T-helper 1 cell treated with Interleukin-12 subunit alpha and Interleukin-12 subunit beta and Interleukin-4 antibody, amounts not matched to agents 30 ng/mL and 1 ng/mL, for 36 hours (primary cell): ENCODE results near the gene CLPTM1L. TPM values are rescaled to one million over a fixed set of nuclear protein-coding genes. Genes with fewer than 3 reads are reported as not detected.
"Not testable (repeated sequence)": the region's sequence is repeated elsewhere in the genome, so short reads cannot be mapped to it uniquely, and the experiment has no call there.

Experiments
- intact Hi-C: fragments of 100-400 bp; cut with micrococcal nuclease; formaldehyde crosslinking; loops from one replicate; pipeline ENCODE4 v1.15.1; 2024
- total RNA-seq: library from RNA; stranded (reverse); gene quantifications from 2 replicates; pipeline ENCODE4 v1.2.3, GENCODE V29; 2022

The CLPTM1L gene
- total RNA-seq, 1 donor from 2014 or later: 119 TPM

DNA sequence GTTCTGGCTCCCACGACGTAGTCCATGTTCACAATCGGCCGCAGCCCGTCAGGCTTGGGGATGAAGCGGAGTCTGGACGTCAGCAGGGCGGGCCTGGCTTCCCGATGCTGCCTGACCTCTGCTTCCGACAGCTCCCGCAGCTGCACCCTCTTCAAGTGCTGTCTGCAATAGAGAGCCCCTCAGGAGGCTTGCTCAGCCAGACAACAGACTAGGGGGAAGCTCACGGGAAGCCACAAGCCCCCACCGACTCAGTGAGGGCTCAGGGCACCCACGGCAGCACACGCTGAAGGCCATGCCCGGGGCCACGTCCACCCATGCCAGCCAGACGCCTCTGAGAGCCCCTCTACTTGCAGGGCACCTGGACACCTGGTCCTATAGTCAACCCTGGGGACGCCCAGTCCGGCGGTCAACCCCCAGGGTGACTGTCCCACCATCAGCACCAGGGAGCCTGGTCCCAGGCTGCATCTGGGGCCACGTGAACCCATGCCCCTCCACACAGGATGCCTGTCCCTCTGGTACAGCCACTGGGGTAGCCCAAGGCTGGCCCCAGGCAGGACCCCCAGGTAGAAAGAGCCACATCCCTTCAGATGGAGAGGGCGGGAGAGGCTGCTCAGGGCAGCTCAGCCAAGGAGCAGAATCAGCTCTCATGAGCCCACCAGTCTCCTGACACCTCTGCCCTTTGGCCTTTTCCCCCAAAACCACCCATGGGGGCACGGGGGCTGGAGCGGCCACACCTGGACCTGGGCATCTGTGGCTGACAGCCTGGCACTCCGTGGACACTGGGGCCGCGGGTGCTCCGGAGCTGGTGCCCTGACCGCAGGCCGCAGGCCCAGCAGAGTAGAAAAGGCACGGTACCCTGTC is 64.5 kb downstream of the CLPTM1L start:
- intact Hi-C loops: no loop called here

DNA sequence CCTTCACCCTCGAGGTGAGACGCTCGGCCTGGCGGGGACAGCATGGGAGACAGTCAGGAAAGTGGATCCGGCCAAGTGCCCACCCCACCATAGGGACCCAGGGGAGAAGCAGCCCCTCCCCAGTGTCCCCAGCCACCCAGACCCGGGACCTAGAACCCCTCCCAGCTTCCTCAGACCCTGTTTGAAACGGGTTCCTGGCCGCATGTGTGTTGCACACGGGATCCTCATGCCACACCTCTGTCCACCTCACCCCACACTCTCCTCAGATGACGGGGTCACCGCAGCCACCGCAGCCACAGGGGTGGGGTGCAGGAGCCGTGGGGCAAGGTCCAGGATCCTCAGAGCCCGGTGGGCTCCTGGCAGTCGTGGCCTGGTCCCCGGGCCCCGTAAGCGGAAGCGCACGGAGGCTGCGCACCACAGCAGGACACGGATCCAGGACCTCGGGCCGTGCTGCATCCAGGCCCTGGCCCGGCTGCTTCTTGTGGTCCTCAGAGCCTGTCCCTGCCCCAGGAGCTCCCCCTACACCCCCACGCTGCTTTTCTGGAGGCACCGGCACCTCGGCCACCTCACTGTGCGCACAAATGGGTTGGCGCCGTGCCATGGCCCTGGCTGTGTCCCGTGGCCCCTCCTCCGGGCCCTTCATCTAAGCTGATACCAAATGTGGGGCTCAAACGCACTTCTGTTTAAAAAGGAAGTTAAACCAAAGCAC is 65.3 kb downstream of the CLPTM1L start:
- intact Hi-C loops: no loop called here

DNA sequence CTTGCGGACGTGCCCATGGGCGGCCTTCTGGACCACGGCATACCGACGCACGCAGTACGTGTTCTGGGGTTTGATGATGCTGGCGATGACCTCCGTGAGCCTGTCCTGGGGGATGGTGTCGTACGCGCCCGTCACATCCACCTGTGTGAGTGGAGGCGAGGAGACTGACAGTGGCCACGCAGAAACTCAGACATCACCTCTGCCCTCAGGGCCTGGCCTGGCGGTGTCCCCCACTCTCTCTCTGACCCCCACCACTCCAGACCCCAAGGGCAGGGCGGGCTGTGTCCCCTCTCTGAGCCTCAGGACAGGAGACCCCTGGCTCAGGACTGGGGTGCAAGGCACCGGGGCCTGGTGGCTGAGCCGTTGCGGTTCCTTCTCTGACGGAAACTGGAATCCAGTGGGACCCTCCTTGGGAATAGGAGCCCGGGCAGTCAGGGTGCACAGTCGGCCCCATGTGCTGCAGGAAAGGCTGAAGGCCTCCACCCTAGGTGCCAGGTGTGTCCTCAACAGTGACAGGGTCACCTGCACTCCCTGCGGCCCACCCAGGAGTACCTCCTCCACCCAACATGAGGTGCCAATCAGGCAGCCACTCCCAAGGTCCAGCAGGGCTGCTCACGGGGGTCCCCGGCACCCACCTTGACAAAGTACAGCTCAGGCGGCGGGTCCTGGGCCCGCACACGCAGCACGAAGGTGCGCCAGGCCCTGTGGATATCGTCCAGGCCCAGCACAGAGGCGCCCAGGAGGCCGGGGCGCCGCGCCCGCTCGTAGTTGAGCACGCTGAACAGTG is 66.0 kb downstream of the CLPTM1L start:
- intact Hi-C loops: no loop called here

DNA sequence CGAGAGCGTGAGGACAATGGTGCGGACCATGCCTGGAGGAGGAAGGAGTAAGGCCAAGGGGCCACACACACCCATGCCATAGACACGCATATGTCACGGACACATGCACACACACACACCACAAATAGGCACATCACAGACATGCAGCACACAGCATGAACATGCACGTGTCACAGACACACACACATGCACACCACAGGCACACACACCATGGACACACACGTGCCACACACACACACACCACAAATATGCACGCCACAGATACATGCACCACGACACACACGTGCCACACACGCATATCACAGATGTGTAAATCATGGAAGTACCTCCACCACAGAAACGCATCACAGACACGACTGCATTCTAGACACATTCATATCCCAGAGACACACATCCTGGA is 66.7 kb downstream of the CLPTM1L start:
- intact Hi-C loops: no loop called here

DNA sequence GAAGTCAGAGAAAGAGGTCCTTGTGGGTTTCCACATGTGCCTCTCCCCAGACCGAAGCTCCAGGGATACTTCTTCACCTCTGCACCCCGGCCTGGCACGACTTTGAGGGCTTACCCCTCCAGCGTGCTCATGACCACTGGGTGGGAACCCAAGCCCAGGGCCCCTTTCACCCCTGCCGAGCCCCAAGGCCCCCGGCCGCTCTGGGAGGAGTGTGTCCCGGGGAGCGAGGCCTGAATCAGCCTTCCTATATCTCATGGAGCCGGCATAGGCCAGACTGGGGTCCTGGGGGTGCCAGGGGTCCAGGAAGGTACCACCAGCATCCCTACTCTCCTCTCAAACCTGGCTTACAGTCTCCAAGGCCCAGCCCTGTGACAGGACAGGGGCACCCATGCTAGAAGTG is 67.1 kb downstream of the CLPTM1L start:
- intact Hi-C loops: no loop called here

DNA sequence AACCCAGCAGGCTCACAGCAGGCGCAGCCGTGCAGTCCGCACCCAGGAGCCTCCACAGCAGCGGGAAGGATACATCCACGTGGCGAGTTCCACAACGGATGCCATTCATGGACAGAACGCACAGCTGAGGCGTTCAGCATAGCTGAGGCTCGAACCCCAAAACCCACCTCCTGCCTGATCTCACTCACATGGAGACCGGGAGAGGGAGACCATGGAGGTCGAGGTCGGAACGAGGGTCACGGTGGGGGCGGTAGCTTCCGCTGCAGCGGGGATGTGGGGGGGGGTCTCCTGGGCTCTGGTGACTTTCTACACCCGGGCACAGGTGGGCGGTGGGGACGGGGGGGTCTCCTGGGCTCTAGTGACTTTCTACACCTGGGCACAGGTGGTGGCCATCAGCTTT is 67.6 kb downstream of the CLPTM1L start:
- intact Hi-C loops: no loop called here

DNA sequence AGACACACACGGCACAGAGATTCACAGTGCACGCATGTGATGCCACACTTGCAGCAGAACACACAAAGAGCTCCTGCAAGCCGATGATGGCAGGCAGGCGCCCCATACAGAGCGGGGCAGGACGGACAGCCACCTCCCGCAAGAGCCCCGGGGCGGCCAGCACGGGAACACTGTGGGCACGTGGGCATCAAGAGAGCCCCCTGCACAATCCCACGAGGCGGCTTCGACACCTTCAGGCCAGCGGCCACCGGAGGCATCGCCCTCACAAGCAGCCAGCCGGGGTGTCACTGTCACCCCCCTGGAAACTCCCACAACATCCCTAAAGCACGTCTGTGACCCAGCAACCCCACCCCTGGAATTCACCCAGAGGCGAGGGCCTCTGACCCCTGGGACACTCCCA is 68.0 kb downstream of the CLPTM1L start:
- intact Hi-C loops: no loop called here

DNA sequence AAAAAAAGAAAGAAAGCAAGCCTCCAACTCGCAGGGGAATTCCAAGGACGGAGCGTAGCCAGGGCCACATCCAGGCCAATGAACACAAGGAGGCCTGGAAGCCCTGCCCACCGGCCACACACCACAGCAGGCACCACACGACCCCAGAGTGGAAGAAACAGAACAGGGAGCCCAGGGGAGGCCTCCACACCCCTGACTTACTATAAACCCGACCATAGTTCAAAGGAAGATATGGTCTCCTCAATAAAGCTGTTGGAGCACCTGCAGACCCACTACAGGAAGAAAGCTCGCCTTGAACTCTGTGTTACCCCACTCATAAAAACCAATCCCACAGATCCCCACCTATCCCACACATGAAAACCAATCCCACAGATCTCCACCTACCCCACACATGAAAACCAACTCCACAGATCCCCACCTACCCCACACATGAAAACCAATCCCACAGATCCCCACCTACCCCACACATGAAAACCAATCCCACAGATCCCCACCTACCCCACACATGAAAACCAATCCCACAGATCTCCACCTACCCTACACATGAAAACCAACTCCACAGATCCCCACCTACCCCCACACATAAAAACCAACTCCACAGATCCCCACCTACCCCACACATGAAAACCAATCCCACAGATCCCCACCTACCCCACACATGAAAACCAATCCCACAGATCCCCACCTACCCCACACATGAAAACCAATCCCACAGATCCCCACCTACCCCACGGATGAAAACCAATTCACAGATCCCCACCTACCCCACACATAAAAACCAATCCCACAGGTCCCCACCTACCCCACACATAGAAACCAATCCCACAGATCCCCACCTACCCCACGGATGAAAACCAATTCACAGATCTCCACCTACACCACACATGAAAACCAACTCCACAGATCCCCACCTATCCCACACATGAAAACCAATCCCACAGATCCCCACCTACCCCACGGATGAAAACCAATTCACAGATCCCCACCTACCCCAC is 69.2 kb downstream of the CLPTM1L start:
- intact Hi-C loops: not testable (repeated sequence)

DNA sequence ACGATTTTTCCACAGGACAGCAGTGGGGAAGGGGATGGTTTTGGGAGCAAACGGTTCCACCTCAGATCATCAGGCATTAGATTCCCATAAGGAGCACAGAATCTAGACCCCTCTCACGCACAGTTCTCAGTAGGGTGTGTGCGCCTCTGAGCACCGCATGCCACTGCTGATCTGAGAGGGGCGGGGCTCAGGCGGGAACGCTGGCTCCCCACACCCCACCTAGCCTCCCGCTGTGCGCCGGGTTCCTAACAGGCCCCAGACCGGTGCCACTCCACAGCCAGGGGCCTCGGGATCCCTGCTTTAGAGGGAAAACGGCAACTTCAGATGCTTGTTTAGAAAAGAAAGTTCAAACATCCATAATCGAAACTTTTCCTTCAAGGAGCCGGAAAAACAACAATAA is 70.4 kb downstream of the CLPTM1L start:
- intact Hi-C loops: no loop called here

DNA sequence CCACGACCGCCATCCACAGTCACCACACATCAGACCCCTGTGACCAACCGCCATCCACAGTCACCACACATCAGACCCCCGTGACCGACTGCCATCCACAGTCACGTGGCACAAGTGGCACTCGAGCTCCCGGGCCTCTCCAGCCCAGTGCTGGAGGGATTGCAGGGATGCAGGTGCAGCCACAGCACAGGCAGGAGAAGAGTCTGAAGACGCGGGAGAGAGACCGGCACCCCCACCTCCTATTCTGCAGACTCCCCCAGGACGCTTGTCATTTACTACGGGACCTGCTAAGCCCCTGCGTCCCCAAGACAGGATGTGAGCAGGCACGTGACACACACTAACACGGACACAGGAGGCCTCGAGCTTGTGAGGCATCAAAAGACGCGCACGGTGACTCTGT is 71.2 kb downstream of the CLPTM1L start:
- intact Hi-C loops: no loop called here

DNA sequence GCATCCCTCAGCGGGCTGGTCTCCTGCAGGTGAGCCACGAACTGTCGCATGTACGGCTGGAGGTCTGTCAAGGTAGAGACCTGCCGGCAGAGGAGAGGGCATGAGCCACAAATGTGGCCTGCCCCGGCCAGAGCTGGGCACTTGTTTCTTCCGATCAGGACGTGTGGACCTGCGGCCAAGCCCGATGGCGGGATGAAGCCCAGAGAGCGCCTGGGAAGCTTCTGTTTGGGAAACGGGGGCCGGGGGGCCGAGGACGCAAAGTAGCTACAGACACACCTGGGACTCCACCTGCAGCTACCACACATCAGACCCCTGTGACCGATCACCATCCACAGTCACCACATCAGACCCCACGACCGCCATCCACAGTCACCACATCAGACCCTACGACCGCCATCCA is 72.7 kb downstream of the CLPTM1L start:
- intact Hi-C loops: no loop called here

DNA sequence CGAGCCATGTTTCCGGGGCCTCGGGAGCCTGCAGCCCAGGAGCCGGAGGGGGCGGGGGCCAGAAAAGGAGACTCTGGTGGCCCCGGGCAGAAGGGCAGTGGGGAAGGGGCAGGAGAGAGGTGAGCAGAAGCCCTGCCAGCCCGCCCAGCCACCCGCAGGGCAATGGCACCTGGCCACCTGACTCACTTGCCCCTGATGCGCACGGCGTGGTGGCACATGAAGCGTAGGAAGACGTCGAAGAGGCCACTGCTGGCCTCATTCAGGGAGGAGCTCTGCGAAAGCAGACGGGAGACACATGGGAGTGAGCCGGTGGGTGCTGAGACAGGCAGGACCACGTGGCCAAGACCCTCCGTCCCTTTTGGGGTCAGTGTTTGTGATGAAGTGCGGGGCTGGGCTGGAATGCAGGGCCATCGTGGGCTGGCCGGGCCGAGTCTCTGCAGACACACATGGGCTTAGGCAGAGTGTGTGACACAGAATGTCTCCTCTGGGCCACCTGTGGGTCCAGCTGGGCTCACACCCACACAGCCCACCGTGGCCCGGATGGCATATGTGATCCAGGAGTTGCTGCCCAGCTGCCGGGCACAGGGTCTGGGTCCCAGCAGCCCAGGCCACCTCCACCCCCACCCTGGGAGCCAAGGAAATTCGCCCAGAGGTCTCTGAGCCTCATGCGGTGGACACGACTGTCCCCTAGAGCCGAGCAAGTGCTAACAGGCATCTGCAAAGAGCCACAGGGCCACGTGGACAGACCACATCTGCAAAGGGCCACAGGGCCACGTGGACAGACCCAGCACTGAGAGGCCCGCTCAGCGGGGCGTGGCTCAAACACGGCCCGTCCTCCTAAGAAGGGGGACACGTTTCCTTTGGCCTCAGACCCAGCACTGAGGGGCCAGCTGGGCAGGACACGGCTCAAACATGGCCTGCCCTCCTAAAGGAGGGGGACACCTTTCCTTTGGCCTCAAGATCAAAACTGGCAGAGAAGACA is 73.7 kb downstream of the CLPTM1L start:
- intact Hi-C loops: no loop called here

DNA sequence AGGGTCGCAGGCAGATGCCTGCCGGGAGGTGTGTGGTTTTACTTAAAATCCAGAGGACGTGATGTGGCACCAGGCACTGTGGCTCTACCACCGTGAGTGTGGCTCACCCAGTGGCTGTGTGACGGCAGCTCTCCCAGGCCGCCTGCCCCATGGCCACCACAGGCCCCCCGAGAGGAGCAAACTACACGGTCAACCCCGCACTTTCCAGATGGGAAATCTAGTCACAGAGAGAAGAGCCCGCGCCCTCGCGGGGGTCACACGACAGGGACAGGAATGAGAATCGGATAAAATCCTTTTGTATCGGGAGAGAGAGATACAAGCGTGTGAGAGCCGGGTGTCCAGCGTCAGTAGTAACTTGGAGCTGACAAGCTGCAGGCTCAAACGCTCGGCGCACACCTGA is 74.5 kb downstream of the CLPTM1L start:
- intact Hi-C loops: no loop called here

DNA sequence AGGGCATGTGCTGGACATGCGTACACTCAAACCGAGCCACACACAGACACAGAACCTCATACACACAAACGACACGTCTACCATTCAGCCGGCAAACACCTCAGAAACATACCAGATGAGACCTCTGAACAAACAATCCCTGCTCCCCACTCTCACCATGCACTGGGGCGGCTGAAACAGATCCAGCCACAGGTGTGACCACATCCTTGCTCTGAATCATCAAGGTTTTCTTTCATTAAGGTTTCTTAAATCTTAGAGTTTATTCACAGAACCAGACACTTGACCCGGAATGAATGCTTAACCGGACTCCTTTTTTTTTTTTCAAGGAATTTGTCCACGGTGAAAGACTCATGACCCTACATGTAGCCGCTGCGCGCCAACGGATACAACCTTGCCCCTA is 76.2 kb downstream of the CLPTM1L start:
- intact Hi-C loops: loop anchor here (1.0 kb wide), 1 partner anchor 48 kb away; no protein-coding TSS in a partner anchor

DNA sequence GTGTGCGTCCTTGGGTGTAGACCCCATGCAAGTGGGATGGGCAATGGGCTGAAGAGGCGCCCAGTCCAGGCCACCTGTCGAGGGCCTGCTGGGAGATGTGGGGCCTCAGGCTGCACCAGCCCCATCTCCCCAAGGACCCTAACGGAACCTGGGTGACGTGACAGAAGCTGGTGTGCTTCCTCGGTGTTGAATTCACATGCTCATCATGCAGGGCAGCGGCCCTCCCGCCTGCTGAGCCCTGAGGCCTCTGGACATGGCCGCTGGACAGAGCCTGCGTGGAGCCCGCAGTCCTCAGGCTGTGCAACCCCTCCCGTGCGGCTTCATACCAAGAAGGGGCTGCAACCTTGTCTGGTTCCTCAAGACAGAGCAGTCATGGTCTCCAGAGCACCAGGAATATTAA is 76.8 kb downstream of the CLPTM1L start:
- intact Hi-C loops: loop anchor here (1.0 kb wide), 1 partner anchor 48 kb away; no protein-coding TSS in a partner anchor
